Activated T-helper 9 cell treated with anti-CD3 and anti-CD28 coated beads, Interleukin-2, amount 50 U/mL, for 16 hours (primary cell): ENCODE data around the gene TM9SF2.
A peak's percentile ranks its signal among the peaks of the same experiment; 100 is the strongest.
"Not testable (repeated sequence)": the region's sequence is repeated elsewhere in the genome, so short reads cannot be mapped to it uniquely, and the experiment has no call there.

Experiments
- DNase-seq: peaks from one replicate; pipeline ENCODE4 v3.0.0-alpha.2; 2020; ENCODE audit warnings: low read depth

TM9SF2 gene

GRCh38 chr13:99501184-99501847 is at the start of gene TM9SF2:
TSS of gene TM9SF2 (plus strand) at chr13:99501472. CDS start at chr13:99501607, 135 bp downstream.
- peak; percentile 93 for DNase-seq

GRCh38 chr13:99454518-99455183 is 46.6 kb upstream of the TM9SF2 start:
- no peak for DNase-seq

GRCh38 chr13:99459099-99459850 is 42.0 kb upstream of the TM9SF2 start:
- DNase-seq = no peak

- DNase-seq = not testable (repeated sequence)
Measured at GRCh38 chr13:99460802-99461201, 40.5 kb upstream of the TM9SF2 start.

GRCh38 chr13:99463646-99464397 is 37.5 kb upstream of the TM9SF2 start:
- no peak for DNase-seq

- no peak for DNase-seq
Measured at GRCh38 chr13:99464441-99464949, 36.8 kb upstream of the TM9SF2 start.

GRCh38 chr13:99465454-99465853 is 35.8 kb upstream of the TM9SF2 start:
- DNase-seq = no peak

- DNase-seq = no peak
Measured at GRCh38 chr13:99467764-99468163, 33.5 kb upstream of the TM9SF2 start.

GRCh38 chr13:99469041-99469440 is 32.2 kb upstream of the TM9SF2 start:
- DNase-seq = no peak

GRCh38 chr13:99470027-99470426 is 31.2 kb upstream of the TM9SF2 start:
- no peak for DNase-seq

- DNase-seq = no peak
Measured at GRCh38 chr13:99471221-99472121, 29.8 kb upstream of the TM9SF2 start.

GRCh38 chr13:99472122-99472440 is 29.2 kb upstream of the TM9SF2 start:
- no peak for DNase-seq

- DNase-seq = no peak
Measured at GRCh38 chr13:99473515-99473914, 27.8 kb upstream of the TM9SF2 start.

GRCh38 chr13:99476648-99477047 is 24.6 kb upstream of the TM9SF2 start:
- DNase-seq = no peak

- DNase-seq = no peak
Measured at GRCh38 chr13:99477493-99477892, 23.8 kb upstream of the TM9SF2 start.

- no peak for DNase-seq
Measured at GRCh38 chr13:99481366-99481765, 19.9 kb upstream of the TM9SF2 start.

- DNase-seq = no peak
Measured at GRCh38 chr13:99484473-99484872, 16.8 kb upstream of the TM9SF2 start.

GRCh38 chr13:99486996-99487395 is 14.3 kb upstream of the TM9SF2 start:
- no peak for DNase-seq

- DNase-seq = no peak
Measured at GRCh38 chr13:99489028-99489427, 12.2 kb upstream of the TM9SF2 start.

- not testable (repeated sequence) for DNase-seq
Measured at GRCh38 chr13:99491750-99492149, 9.5 kb upstream of the TM9SF2 start.
